H54 (cell line): Measurements from ENCODE around the gene SLC16A14.
A peak's percentile ranks its signal among the peaks of the same experiment; 100 is the strongest.

ENCODE experiments used
- DNase-seq: peaks from one replicate; pipeline ENCODE4 v3.0.0; 2011; ENCODE audit warnings: low spot score, mixed read lengths; ENCODE audit not compliant: insufficient read length
- FAIRE-seq: peaks from 3 replicates; lab custom pipeline; 2011; peaks lifted over from hg19 to GRCh38; lab: Jason Lieb, UNC
- POLR2A ChIP-seq: IDR thresholded peaks from 2 replicates; pipeline ENCODE4 v1.6.1; 2011; ENCODE audit warnings: low read depth, mild to moderate bottlenecking, low read length

SLC16A14 gene

DNA sequence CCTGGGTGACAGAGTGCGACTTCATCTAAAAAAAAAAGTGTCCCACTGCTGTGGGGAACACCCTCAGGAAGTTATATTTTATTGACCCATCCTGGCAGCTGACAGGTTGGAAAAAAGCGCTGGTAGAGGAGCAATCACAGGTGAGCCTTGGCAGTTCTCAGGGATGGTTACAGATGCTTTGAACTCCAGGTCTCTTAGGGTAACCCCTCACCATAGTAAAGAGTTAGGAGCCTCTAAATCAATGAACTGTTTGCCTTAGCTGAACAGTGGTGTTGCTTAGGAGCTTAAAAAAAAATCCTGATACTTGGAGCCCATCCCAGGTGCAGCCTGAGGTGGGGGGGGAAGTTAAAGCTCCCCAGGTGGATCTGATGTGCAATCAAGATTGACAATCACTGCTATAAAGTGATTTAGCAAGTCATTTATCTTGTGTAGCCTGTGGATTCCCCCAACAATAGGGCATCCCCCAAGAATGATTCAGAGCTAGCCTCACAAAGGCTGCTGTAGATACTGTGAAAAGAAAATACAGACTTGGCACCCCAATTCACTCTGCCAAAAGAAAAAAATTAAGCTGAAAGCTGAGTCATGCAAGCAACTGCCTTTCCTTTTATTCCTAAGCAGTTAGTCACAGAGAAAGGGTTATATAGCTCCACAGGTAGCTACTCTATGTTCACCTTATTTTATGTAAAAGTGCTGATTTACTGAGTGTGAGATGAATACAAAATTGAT is 14.8 kb downstream of the SLC16A14 start:
- FAIRE-seq (peak; percentile 72), DNase-seq (peak; percentile 30)
- no peak for TF ChIP-seq POLR2A

DNA sequence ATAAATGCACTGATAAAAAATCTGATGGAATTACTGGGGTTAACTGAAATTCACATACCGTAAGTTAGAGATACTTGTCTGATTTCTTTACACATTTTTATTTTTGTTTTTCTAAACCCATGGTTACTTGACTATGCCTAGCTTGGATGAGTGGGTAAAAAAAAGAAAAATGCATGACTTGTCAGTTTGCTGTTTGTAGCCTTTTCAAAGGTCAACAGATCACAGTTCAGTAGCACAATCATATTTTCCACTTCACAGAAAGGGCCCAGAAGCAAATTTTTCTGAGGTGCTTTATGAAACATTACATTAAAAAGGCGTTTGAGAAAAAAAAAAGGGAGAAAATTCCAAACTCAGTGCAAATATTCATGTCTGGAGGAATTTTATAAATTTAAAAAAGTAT is 16.4 kb downstream of the SLC16A14 start:
- FAIRE-seq: no peak
- no peak for TF ChIP-seq POLR2A
- DNase-seq: no peak

DNA sequence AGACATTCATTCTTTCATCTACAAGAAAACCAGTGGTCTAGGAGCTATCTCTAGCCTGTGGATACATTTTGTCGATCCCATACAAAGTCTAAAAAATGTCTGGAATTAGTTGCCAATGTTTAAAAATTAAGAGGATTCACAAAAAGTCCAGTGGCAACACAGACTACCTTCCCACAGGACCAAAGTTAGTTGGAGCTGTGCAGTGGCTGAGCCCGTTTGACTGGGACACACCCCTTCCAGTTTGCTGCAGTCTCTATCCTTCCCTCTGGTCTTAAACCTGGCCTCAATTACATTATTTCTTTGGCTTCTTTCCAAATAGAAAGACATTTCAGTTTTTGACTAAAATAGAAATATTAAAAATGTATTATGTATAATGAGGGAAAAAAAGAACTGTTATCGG is 18.6 kb downstream of the SLC16A14 start:
- FAIRE-seq (no peak), DNase-seq (no peak)
- no peak for TF ChIP-seq POLR2A

DNA sequence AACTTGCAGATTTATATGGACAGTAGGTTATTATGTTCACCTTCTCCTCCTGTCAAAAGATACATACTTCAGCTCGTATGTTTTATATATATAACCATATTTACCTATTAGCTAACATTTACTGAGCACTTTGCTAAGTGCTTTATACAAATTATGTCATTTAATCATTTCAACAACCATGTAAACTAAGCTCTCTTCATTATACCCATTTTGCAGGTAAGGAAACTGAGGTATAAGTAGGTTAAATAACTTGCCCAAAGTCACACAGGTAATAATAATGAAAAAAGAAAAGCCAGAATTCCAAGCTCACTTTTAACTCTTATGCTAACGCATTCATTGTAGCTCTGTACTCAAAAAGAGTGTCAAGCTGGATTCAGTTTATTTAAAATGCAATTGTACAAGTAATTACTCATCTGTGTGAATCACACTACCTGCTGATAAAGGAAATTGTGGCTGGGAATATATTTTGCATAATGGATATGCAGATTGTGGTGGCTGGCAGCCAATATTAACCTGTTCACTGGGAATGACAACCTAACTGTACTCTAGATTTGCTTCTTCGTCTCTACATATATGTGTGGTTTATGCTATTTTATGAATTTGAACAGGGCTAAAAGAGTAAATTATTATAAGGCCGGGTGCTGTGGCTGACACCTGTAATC is 20.6 kb downstream of the SLC16A14 start:
- FAIRE-seq (no peak), DNase-seq (no peak)
- no peak for TF ChIP-seq POLR2A

DNA sequence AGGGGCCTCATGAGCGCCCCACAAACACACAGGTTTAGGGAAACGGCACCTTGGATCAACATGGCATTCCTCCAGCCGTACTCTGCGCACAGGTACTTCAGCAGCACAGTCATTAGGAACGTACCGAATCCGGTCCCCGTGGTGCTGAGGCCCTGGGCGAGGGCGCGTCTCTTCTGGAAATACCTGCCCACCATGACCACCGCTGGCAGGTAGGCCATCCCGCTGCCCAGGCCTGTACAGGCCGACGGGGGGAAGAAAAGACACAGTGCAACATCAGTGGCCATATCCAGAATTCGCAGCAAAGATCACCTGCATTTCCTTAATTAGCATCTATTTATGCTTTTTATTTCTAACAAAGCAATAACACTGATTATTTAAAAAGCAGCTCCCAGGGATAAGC is 22.2 kb downstream of the SLC16A14 start:
- TF ChIP-seq POLR2A: no peak
- no peak for FAIRE-seq
- no peak for DNase-seq

DNA sequence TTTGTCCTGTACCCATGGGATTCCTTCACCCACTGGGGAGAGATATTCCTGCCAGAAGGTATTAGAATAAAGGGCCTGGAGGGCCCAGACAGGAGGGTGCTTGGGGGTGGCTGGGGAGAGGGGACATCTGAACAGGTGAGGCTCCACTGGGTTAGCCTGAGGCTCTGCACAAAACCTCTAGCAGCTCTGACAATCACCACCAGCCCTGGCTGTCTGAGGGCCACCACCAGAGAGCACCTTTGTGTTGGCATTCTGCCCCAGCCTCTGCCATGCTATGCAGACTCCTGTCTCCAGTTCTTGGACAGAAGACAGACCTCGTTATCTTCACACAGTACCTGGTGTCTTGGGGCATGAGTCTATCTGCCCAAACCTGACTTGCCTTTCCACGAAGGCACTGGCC is 25.3 kb downstream of the SLC16A14 start:
- DNase-seq (no peak), FAIRE-seq (no peak)
- TF ChIP-seq POLR2A: no peak

DNA sequence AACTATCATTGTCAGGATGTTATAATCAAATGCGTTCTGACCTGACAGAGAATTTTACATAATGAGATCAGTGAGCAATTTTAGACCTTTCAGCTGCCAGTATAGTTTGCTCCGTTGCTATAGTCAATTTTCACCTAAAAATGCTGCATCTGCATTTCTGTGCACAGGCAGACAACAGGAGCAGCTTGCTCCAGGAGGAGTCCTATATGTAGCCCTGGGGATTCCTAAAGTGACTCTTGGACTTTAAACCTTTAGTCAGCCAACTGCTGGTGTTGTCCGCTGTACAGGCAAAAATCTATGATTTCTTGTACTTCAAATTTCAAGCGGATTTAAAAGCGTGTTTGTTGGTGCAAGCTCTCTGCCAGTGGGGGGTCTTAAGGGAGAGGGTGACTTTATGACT is 25.7 kb downstream of the SLC16A14 start:
- FAIRE-seq: no peak
- no peak for TF ChIP-seq POLR2A
- DNase-seq: no peak

DNA sequence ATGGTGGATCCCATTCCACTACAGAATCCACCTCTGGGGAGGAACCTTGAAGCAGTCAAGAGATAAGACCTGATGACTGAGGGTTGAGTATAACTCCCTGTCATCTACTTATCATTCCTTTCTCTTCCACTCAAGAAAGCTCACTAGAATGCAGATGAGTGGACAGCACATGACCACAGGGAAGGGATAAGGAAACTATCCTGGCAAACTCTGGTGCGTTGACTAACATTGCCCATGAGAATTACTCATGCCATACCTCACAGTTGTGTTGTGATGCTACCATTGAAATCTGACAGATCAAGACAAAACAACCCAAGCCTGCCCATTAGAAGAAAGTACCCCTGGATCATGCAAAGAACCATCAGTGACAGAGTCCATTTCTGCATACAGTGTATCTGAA is 26.5 kb downstream of the SLC16A14 start:
- DNase-seq (no peak), FAIRE-seq (no peak)
- no peak for TF ChIP-seq POLR2A

DNA sequence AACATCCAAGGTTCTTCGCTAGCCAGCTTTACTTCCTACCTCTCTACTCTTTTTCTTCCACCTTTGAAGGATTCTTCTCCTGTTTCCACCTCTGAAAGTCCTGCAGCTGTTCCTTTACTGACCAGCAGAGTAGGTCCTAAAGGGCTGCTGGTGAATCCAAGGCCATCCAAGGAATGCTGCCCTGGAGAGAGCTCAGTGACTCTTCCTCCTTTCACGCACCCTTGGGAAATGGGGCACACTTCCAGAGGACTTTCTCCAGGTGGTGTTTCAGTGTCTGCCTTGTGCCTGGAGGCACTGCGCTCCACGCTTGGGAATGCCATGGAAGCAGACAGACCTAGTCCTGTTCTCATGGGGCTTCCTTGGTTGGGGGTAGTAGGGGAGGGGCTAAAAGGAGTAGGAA is 45.4 kb downstream of the SLC16A14 start:
- no peak for TF ChIP-seq POLR2A
- FAIRE-seq (no peak), DNase-seq (no peak)

DNA sequence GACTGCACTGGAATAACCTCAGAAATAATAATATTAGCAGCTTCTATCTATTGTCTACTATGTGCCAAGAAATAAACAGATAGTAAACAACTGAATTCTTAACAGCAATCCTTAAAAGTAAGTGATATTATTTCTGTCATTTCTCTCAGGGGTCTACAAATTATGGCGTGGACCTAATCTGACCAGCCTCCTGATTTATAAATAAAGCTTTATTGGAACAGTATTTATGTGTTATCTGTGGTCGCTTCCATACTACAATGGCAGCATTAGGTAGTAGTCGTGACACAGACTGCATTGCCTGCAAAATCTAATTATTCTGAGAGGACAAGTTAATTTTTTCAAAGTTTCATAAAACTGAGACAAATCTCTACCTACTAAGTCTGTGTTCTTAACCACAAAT is 49.0 kb downstream of the SLC16A14 start:
- no peak for FAIRE-seq

DNA sequence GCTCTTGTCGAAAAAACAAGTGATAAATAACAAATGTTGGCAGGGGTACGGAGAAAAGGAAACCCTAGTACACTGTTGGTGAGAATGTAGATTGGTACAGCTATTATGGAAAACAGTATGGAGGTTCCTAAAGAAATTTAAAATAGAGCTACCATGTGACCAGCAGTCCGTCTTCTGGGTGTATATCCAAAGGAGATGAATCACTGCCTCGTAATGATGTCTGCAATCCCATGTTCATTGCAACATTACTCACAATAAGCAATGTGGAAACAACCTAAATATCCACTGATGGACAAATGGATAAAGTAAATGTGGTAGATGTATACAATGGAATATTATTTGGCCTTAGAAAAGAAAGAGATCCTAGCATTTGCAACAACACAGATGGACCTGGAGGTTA is 50.6 kb downstream of the SLC16A14 start:
- DNase-seq (no peak), FAIRE-seq (peak; percentile 91)
- no peak for TF ChIP-seq POLR2A

More for the DNA sequence above, 49.0 kb downstream of the SLC16A14 start:
- no peak for TF ChIP-seq POLR2A
- no peak for DNase-seq

DNA sequence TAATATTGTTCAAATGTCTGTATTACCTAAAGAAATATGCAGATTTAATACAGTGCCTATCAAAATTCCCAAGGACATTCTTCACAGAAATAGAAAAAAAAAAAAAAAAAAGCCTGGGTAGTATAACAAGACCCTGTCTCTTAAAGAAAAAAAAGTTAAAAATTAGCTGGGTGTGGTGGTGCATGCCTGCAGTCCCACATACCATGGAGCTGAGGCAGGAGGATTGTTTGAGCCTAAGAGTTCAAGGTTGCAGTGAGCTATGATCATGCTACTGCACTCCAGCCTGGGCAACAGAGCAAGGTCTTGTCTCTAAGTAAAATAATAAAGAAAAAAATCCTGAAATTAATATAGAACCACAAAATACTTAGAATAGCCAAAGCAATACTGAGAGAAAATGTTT is 51.9 kb downstream of the SLC16A14 start:
- no peak for TF ChIP-seq POLR2A
- DNase-seq (no peak), FAIRE-seq (no peak)

DNA sequence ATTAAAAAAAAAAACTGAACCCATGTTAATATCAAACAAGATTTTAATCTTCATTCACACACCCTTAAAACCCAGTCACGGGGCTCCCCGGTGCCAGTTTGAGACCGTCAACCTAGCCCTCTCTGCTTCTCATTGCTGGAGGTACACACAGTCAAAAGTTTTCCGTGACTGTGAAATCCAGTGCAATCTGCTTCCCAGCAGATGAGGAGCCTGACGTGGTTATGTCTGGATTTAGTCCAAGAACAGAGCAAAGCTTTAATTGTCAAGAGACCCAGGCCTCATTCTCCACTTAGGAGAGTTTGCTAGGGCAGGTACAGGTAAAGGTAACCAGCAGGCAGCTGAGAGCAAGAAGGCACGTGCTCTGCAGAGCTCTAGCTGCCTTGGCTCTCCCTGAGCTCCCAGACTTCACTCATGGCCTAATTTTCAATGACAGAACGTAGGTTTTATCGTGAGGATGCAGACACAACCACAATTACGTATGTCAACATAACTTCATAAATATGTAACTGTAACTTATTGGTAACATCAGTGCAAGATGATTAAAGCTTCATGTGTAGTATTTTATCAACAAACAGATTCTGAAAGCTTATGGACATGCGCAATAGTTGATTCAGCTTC is 56.3 kb downstream of the SLC16A14 start:
- DNase-seq (no peak), FAIRE-seq (no peak)
- TF ChIP-seq POLR2A: no peak

DNA sequence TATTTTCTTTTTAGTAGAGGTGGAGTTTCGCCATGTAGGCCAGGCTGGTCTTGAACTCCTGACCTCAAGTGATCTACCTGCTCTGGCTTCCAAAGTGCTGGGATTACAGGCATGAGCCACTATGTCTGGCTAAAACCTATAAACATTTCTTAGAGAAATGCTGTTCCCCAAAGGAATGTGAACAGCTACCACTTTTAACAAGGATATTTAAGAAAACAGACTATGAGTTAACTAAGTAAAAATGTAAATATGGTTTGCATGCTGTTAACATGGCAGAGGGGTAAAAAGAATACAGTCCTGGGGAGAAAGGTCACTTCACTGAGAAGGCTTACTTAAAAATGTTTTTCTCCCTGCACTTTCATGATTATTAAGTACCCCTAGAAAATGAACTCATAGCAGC is 57.1 kb downstream of the SLC16A14 start:
- TF ChIP-seq POLR2A: no peak
- no peak for FAIRE-seq
- DNase-seq: no peak
